ENCODE results near the gene OS9. TPM values are rescaled to one million over a fixed set of nuclear protein-coding genes. Genes with fewer than 3 reads are reported as not detected.
"Not testable (repeated sequence)": the region's sequence is repeated elsewhere in the genome, so short reads cannot be mapped to it uniquely, and the experiment has no call there.

OS9 gene
- 134 TPM for polyA plus RNA-seq (2013, experiment 1 of 2)
- polyA plus RNA-seq (2013, experiment 2 of 2): 126 TPM

- Histone ChIP-seq H3K27ac (ENCODE audit: low read depth, low read length, severe bottlenecking) (peak within 1 kb of the TSS; percentile 79), H3K4me3 (ENCODE audit: extremely low read depth, insufficient read depth, low read length, poor library complexity, severe bottlenecking) (peak within 1 kb of the TSS; percentile 85), H3K36me3 (ENCODE audit: control insufficient read depth, insufficient read depth, low read length) (peaks cover 22% of the 10 kb centered on the region), H3K4me1 (ENCODE audit: control insufficient read depth, insufficient read depth, low read length, poor library complexity, severe bottlenecking) (no peaks in the 10 kb centered on the region), H3K9me3 (ENCODE audit: control insufficient read depth, low read length) (peaks cover 5% of the 10 kb centered on the region)
- WGBS, 2 experiments (ENCODE audit: insufficient coverage in 2 of 2): 0% methylated on average over 32 to 34 of the region's 45 CpGs
Observed at GRCh38 chr12:57693659-57694458, at the start of gene OS9. OS9 (plus strand) TSS chr12:57694132; CDS start chr12:57694162, 30 bp downstream.

DNA sequence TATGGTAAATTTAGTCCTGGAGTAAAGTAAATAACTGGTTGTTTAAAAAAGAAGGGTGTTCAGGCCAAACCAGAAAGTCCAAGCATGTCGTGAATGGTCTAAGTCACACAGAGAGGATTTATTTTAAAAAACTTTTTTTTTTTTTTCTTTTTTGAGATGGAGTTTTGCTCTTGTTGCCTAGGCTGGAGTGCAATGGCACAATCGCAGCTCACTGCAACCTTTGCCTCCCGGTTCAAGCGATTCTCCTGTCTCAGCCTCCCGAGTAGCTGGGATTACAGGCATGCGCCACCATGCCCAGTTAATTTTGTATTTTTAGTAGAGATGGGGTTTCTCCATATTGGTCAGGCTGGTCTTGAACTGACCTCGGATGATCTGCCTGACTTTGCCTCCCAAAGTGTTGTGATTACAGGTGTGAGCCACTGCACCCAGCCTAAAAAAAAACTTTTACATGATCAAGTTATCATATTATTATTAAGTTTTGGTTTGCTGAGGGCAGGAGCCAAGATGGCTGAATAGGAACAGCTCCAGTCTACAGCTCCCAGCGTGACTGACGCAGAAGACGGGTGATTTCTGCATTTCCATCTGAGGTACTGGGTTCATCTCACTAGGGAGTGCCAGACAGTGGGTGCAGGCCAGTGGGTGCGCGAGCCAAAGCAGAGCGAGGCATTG, 47.8 kb upstream of the OS9 start:
- 47 to 64% methylated on average over 3 to 8 of the region's 13 CpGs for WGBS, 2 experiments (ENCODE audit: insufficient coverage in 2 of 2)
- H3K4me3 ChIP-seq (ENCODE audit: extremely low read depth, insufficient read depth, low read length, poor library complexity, severe bottlenecking): not testable (repeated sequence)

DNA sequence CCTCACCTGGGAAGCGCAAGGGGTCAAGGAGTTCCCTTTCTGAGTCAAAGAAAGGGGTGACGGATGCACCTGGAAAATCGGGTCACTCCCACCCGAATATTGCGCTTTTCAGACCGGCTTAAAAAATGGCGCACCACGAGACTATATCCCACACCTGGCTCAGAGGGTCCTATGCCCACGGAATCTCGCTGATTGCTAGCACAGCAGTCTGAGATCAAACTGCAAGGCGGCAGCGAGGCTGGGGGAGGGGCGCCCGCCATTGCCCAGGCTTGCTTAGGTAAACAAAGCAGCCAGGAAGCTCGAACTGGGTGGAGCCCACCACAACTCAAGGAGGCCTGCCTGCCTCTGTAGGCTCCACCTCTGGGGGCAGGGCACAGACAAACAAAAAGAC, 47.3 kb upstream of the OS9 start:
- H3K4me3 ChIP-seq (ENCODE audit: extremely low read depth, insufficient read depth, low read length, poor library complexity, severe bottlenecking); H3K4me1 ChIP-seq (ENCODE audit: control insufficient read depth, insufficient read depth, low read length, poor library complexity, severe bottlenecking); H3K9me3 ChIP-seq (ENCODE audit: control insufficient read depth, low read length); H3K27ac ChIP-seq (ENCODE audit: low read depth, low read length, severe bottlenecking); H3K36me3 ChIP-seq (ENCODE audit: control insufficient read depth, insufficient read depth, low read length): not testable (repeated sequence)
- WGBS, 2 experiments (ENCODE audit: insufficient coverage in 2 of 2): 80% methylated on average over 1 of the region's 15 CpGs; no CpG with 5 or more reads in 1 of the 2 experiments

More for the DNA sequence above, 47.8 kb upstream of the OS9 start:
- not testable (repeated sequence) for H3K4me1 ChIP-seq (ENCODE audit: control insufficient read depth, insufficient read depth, low read length, poor library complexity, severe bottlenecking); H3K9me3 ChIP-seq (ENCODE audit: control insufficient read depth, low read length); H3K27ac ChIP-seq (ENCODE audit: low read depth, low read length, severe bottlenecking); H3K36me3 ChIP-seq (ENCODE audit: control insufficient read depth, insufficient read depth, low read length)

GRCh38 chr12:57654042-57654441, 39.9 kb upstream of the OS9 start:
- Histone ChIP-seq H3K4me1 (ENCODE audit: control insufficient read depth, insufficient read depth, low read length, poor library complexity, severe bottlenecking) (no peaks in the 10 kb centered on the region), H3K27ac (ENCODE audit: low read depth, low read length, severe bottlenecking) (no peak overlapping the region), H3K4me3 (ENCODE audit: extremely low read depth, insufficient read depth, low read length, poor library complexity, severe bottlenecking) (no peak overlapping the region), H3K9me3 (ENCODE audit: control insufficient read depth, low read length) (peaks cover 8% of the 10 kb centered on the region), H3K36me3 (ENCODE audit: control insufficient read depth, insufficient read depth, low read length) (no peaks in the 10 kb centered on the region)
- 50% methylated on average over 3 of the region's 3 CpGs; no CpG with 5 or more reads in 1 of the 2 experiments for WGBS, 2 experiments (ENCODE audit: insufficient coverage in 2 of 2)

DNA sequence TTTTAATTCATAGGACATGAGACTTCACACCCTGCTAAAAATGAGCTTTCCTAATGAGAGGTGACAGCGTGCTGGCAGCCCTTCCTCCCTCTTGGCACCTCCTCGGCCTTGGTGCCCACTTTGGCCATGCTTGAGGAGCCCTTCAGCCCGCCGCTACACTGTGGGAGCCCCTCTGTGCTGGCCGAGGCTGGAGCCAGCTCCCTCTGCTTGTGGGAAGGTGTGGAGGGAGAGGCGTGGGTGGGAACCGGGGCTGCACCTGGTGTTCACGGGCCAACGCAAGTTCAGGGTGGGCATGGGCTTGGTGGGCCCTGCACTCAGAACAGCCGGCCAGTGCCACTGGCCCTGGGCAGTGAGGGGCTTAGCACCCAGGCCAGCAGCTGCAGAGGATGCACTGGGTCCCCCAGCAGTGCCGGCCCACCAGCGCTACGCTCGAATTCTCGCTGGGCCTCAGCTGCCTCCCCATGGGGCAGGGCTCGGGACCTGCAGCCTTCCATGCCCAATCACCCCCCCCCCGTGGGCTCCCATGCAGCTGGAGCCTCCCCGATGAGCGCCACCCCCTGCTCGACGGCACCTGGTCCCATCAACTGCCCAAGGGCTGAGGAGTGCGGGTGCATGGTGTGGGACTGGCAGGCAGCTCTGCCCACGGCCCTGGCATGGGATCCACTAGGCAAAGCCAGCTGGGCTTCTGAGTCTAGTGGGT, 38.2 kb upstream of the OS9 start:
- no peaks in the 10 kb centered on the region for H3K4me1 ChIP-seq (ENCODE audit: control insufficient read depth, insufficient read depth, low read length, poor library complexity, severe bottlenecking)
- WGBS, 2 experiments (ENCODE audit: insufficient coverage in 2 of 2): 79 to 82% methylated on average over 11 to 22 of the region's 23 CpGs

GRCh38 chr12:57656408-57656807, 37.5 kb upstream of the OS9 start:
- WGBS, 2 experiments (ENCODE audit: insufficient coverage in 2 of 2): 79 to 83% methylated on average over 3 to 4 of the region's 4 CpGs
- peaks cover 23% of the 10 kb centered on the region for H3K9me3 ChIP-seq (ENCODE audit: control insufficient read depth, low read length)
- not testable (repeated sequence) for H3K4me3 ChIP-seq (ENCODE audit: extremely low read depth, insufficient read depth, low read length, poor library complexity, severe bottlenecking); H3K36me3 ChIP-seq (ENCODE audit: control insufficient read depth, insufficient read depth, low read length); H3K4me1 ChIP-seq (ENCODE audit: control insufficient read depth, insufficient read depth, low read length, poor library complexity, severe bottlenecking); H3K27ac ChIP-seq (ENCODE audit: low read depth, low read length, severe bottlenecking)

More for the DNA sequence above, 38.2 kb upstream of the OS9 start:
- Histone ChIP-seq H3K27ac (ENCODE audit: low read depth, low read length, severe bottlenecking) (no peak overlapping the region), H3K4me3 (ENCODE audit: extremely low read depth, insufficient read depth, low read length, poor library complexity, severe bottlenecking) (no peak overlapping the region), H3K9me3 (ENCODE audit: control insufficient read depth, low read length) (peaks cover 22% of the 10 kb centered on the region), H3K36me3 (ENCODE audit: control insufficient read depth, insufficient read depth, low read length) (no peaks in the 10 kb centered on the region)

DNA sequence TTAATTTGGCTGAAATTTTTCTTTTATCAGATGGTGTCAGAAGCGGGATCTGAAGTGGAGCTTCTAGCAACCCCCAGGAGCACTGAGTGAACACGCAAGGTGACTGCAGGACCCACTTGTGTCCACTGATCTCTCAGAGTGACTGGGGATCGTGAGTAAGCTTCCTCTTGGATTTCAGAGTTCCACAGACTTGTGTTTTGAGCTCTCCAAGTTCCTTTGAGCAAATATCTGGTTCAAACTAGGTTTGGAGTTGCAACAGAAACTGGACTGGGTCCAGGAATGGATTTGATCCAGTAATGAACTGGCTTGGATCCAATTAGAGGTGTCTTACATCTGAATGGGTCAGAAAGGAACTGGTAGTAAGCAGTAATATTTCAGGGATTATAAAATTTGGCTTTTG, 36.2 kb upstream of the OS9 start:
- no peaks in the 10 kb centered on the region for H3K4me1 ChIP-seq (ENCODE audit: control insufficient read depth, insufficient read depth, low read length, poor library complexity, severe bottlenecking)
- no peak overlapping the region for H3K27ac ChIP-seq (ENCODE audit: low read depth, low read length, severe bottlenecking)
- peaks cover 30% of the 10 kb centered on the region for H3K9me3 ChIP-seq (ENCODE audit: control insufficient read depth, low read length)
- H3K4me3 ChIP-seq (ENCODE audit: extremely low read depth, insufficient read depth, low read length, poor library complexity, severe bottlenecking): no peak overlapping the region
- no peaks in the 10 kb centered on the region for H3K36me3 ChIP-seq (ENCODE audit: control insufficient read depth, insufficient read depth, low read length)
- 42 to 48% methylated on average over 3 of the region's 3 CpGs for WGBS, 2 experiments (ENCODE audit: insufficient coverage in 2 of 2)

DNA sequence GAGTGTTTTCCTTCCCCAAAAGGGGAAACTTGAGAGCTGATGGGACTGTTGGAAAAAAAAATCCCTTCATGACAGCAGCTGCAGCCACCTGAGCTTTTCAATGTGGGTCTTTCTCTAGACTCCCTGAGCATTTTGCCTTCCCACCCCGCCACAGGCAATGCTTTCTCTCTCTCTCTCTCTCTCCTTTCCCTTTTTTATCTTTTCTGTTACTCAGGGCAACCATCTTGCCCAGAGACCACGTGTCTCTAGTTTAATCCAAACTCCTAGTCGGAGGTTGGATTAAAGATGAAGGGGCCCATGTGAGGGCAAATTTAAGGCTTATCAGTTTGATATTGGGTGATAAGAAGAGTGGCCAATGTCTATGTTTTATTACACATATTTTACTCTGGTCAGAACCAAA, 35.0 kb upstream of the OS9 start:
- no peak overlapping the region for H3K27ac ChIP-seq (ENCODE audit: low read depth, low read length, severe bottlenecking)
- H3K4me1 ChIP-seq (ENCODE audit: control insufficient read depth, insufficient read depth, low read length, poor library complexity, severe bottlenecking): no peaks in the 10 kb centered on the region
- no peaks in the 10 kb centered on the region for H3K36me3 ChIP-seq (ENCODE audit: control insufficient read depth, insufficient read depth, low read length)
- no peak overlapping the region for H3K4me3 ChIP-seq (ENCODE audit: extremely low read depth, insufficient read depth, low read length, poor library complexity, severe bottlenecking)
- peaks cover 32% of the 10 kb centered on the region for H3K9me3 ChIP-seq (ENCODE audit: control insufficient read depth, low read length)
- WGBS, 2 experiments (ENCODE audit: insufficient coverage in 2 of 2): 91% methylated on average over 1 of the region's 3 CpGs; no CpG with 5 or more reads in 1 of the 2 experiments

GRCh38 chr12:57661376-57661775, 32.6 kb upstream of the OS9 start:
- Histone ChIP-seq H3K27ac (ENCODE audit: low read depth, low read length, severe bottlenecking) (no peak overlapping the region), H3K4me3 (ENCODE audit: extremely low read depth, insufficient read depth, low read length, poor library complexity, severe bottlenecking) (no peak overlapping the region), H3K36me3 (ENCODE audit: control insufficient read depth, insufficient read depth, low read length) (no peaks in the 10 kb centered on the region), H3K9me3 (ENCODE audit: control insufficient read depth, low read length) (peaks cover 27% of the 10 kb centered on the region), H3K4me1 (ENCODE audit: control insufficient read depth, insufficient read depth, low read length, poor library complexity, severe bottlenecking) (no peaks in the 10 kb centered on the region)
- WGBS, 2 experiments (ENCODE audit: insufficient coverage in 2 of 2): 89% methylated on average over 3 of the region's 4 CpGs; no CpG with 5 or more reads in 1 of the 2 experiments

DNA sequence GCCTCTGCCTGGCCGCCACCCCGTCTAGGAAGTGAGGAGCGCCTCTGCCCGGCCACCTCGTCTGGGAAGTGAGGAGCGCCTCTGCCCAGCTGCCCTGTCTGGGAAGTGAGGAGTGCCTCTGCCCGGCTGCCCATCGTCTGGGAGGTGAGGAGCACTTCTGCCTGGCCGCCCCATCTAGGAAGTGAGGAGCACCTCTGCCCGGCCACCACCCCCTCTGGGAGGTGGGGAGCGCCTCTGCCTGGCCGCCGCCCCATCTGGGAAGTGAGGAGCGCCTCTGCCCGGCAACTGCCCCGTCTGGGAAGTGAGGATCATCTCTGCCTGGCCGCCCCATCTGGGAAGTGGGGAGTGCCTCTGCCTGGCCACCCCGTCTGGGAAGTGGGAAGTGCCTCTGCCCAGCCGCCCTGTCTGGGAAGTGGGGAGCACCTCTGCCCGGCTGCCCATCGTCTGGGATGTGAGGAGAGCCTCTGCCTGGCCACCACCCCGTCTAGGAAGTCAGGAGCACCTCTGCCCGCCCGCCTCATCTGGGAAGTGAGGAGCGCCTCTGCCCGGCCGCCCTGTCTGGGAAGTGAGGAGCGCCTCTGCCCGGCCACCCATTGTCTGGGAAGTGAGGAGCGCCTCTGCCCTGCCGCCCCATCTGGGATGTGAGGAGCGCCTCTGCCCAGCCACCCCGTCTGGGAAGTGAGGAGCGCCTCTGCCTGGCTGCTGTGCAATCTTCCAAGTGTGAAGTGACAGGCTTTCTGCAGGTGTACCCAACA, 28.7 kb upstream of the OS9 start:
- not testable (repeated sequence) for H3K36me3 ChIP-seq (ENCODE audit: control insufficient read depth, insufficient read depth, low read length); H3K4me1 ChIP-seq (ENCODE audit: control insufficient read depth, insufficient read depth, low read length, poor library complexity, severe bottlenecking); H3K4me3 ChIP-seq (ENCODE audit: extremely low read depth, insufficient read depth, low read length, poor library complexity, severe bottlenecking); H3K27ac ChIP-seq (ENCODE audit: low read depth, low read length, severe bottlenecking)
- WGBS, 2 experiments (ENCODE audit: insufficient coverage in 2 of 2): 88 to 92% methylated on average over 22 to 29 of the region's 34 CpGs
- peaks cover 14% of the 10 kb centered on the region for H3K9me3 ChIP-seq (ENCODE audit: control insufficient read depth, low read length)
